ENCODE results near the gene SERPINH1.
A peak's percentile ranks its signal among the peaks of the same experiment; 100 is the strongest.

The SERPINH1 gene

GRCh38 chr11:75562048-75562835 lies at the start of gene SERPINH1:
Gene SERPINH1, plus strand, starts transcription at chr11:75562253. Its CDS starts 4,097 bp downstream, at chr11:75566350.
- H3K27ac ChIP-seq (ENCODE audit: low read depth, low read length): peak within 1 kb of the TSS; percentile 98
- H3K9ac ChIP-seq (ENCODE audit: low read depth in 1 of 2, low read length in 2 of 2): peak within 1 kb of the TSS; percentile 84 to 97
- peak within 1 kb of the TSS; percentile 93 to 97 for H3K4me3 ChIP-seq (ENCODE audit: low read depth in 1 of 2, low read length in 2 of 2)
- H3K9me3 ChIP-seq (ENCODE audit: control insufficient read depth in 1 of 2, low read length in 2 of 2): no peaks in the 10 kb centered on the region
- H3K27me3 ChIP-seq (ENCODE audit: control insufficient read depth in 1 of 2, insufficient read depth in 2 of 2, low read length in 2 of 2): no peaks in the 10 kb centered on the region
- H3K36me3 ChIP-seq (ENCODE audit: control insufficient read depth in 1 of 2, insufficient read depth in 2 of 2, low read length in 2 of 2): peaks cover 0 to 11% of the 10 kb centered on the region in 2 donors
- H3K4me1 ChIP-seq (ENCODE audit: control insufficient read depth in 1 of 2, insufficient read depth in 2 of 2, low read length in 2 of 2): peaks cover 31 to 59% of the 10 kb centered on the region in 2 donors

- no peak overlapping the region for H3K4me3 ChIP-seq (ENCODE audit: low read depth in 1 of 2, low read length in 2 of 2)
- peaks cover 6 to 14% of the 10 kb centered on the region in 2 donors for H3K4me1 ChIP-seq (ENCODE audit: control insufficient read depth in 1 of 2, insufficient read depth in 2 of 2, low read length in 2 of 2)
- no peak overlapping the region for H3K27ac ChIP-seq (ENCODE audit: low read depth, low read length)
These were observed 48.8 kb upstream of the SERPINH1 start for GRCh38 chr11:75513250-75513649.

GRCh38 chr11:75514596-75514995 lies 47.5 kb upstream of the SERPINH1 start:
- Histone ChIP-seq H3K36me3 (ENCODE audit: control insufficient read depth in 1 of 2, insufficient read depth in 2 of 2, low read length in 2 of 2) (no peaks in the 10 kb centered on the region), H3K4me1 (ENCODE audit: control insufficient read depth in 1 of 2, insufficient read depth in 2 of 2, low read length in 2 of 2) (peaks cover 0 to 10% of the 10 kb centered on the region in 2 donors), H3K4me3 (ENCODE audit: low read depth in 1 of 2, low read length in 2 of 2) (no peak overlapping the region), H3K9me3 (ENCODE audit: control insufficient read depth in 1 of 2, low read length in 2 of 2) (no peaks in the 10 kb centered on the region), H3K9ac (ENCODE audit: low read depth in 1 of 2, low read length in 2 of 2) (no peak overlapping the region), H3K27ac (ENCODE audit: low read depth, low read length) (no peak overlapping the region), H3K27me3 (ENCODE audit: control insufficient read depth in 1 of 2, insufficient read depth in 2 of 2, low read length in 2 of 2) (no peaks in the 10 kb centered on the region)

More at GRCh38 chr11:75513250-75513649, 48.8 kb upstream of the SERPINH1 start:
- H3K36me3 ChIP-seq (ENCODE audit: control insufficient read depth in 1 of 2, insufficient read depth in 2 of 2, low read length in 2 of 2): no peaks in the 10 kb centered on the region
- no peak overlapping the region for H3K9ac ChIP-seq (ENCODE audit: low read depth in 1 of 2, low read length in 2 of 2)
- no peaks in the 10 kb centered on the region for H3K9me3 ChIP-seq (ENCODE audit: control insufficient read depth in 1 of 2, low read length in 2 of 2)
- no peaks in the 10 kb centered on the region for H3K27me3 ChIP-seq (ENCODE audit: control insufficient read depth in 1 of 2, insufficient read depth in 2 of 2, low read length in 2 of 2)

GRCh38 chr11:75516140-75516539 lies 45.9 kb upstream of the SERPINH1 start:
- H3K4me1 ChIP-seq (ENCODE audit: control insufficient read depth in 1 of 2, insufficient read depth in 2 of 2, low read length in 2 of 2): peaks cover 0 to 10% of the 10 kb centered on the region in 2 donors
- H3K27ac ChIP-seq (ENCODE audit: low read depth, low read length): no peak overlapping the region
- no peaks in the 10 kb centered on the region for H3K9me3 ChIP-seq (ENCODE audit: control insufficient read depth in 1 of 2, low read length in 2 of 2)
- H3K4me3 ChIP-seq (ENCODE audit: low read depth in 1 of 2, low read length in 2 of 2): no peak overlapping the region
- no peak overlapping the region for H3K9ac ChIP-seq (ENCODE audit: low read depth in 1 of 2, low read length in 2 of 2)
- H3K36me3 ChIP-seq (ENCODE audit: control insufficient read depth in 1 of 2, insufficient read depth in 2 of 2, low read length in 2 of 2): no peaks in the 10 kb centered on the region
- no peaks in the 10 kb centered on the region for H3K27me3 ChIP-seq (ENCODE audit: control insufficient read depth in 1 of 2, insufficient read depth in 2 of 2, low read length in 2 of 2)

- no peak overlapping the region for H3K9ac ChIP-seq (ENCODE audit: low read depth in 1 of 2, low read length in 2 of 2)
- H3K27me3 ChIP-seq (ENCODE audit: control insufficient read depth in 1 of 2, insufficient read depth in 2 of 2, low read length in 2 of 2): no peaks in the 10 kb centered on the region
- no peak overlapping the region for H3K4me3 ChIP-seq (ENCODE audit: low read depth in 1 of 2, low read length in 2 of 2)
- H3K4me1 ChIP-seq (ENCODE audit: control insufficient read depth in 1 of 2, insufficient read depth in 2 of 2, low read length in 2 of 2): peaks cover 0 to 10% of the 10 kb centered on the region in 2 donors
- no peak overlapping the region for H3K27ac ChIP-seq (ENCODE audit: low read depth, low read length)
- no peaks in the 10 kb centered on the region for H3K9me3 ChIP-seq (ENCODE audit: control insufficient read depth in 1 of 2, low read length in 2 of 2)
- H3K36me3 ChIP-seq (ENCODE audit: control insufficient read depth in 1 of 2, insufficient read depth in 2 of 2, low read length in 2 of 2): no peaks in the 10 kb centered on the region
These were observed 45.2 kb upstream of the SERPINH1 start for GRCh38 chr11:75516886-75517285.

GRCh38 chr11:75518204-75518549 lies 43.9 kb upstream of the SERPINH1 start:
- Histone ChIP-seq H3K4me1 (ENCODE audit: control insufficient read depth in 1 of 2, insufficient read depth in 2 of 2, low read length in 2 of 2) (peaks cover 0 to 10% of the 10 kb centered on the region in 2 donors), H3K9ac (ENCODE audit: low read depth in 1 of 2, low read length in 2 of 2) (no peak overlapping the region), H3K4me3 (ENCODE audit: low read depth in 1 of 2, low read length in 2 of 2) (no peak overlapping the region), H3K36me3 (ENCODE audit: control insufficient read depth in 1 of 2, insufficient read depth in 2 of 2, low read length in 2 of 2) (no peaks in the 10 kb centered on the region), H3K27ac (ENCODE audit: low read depth, low read length) (no peak overlapping the region), H3K9me3 (ENCODE audit: control insufficient read depth in 1 of 2, low read length in 2 of 2) (no peaks in the 10 kb centered on the region), H3K27me3 (ENCODE audit: control insufficient read depth in 1 of 2, insufficient read depth in 2 of 2, low read length in 2 of 2) (no peaks in the 10 kb centered on the region)

GRCh38 chr11:75518771-75519653 lies 43.0 kb upstream of the SERPINH1 start:
- Histone ChIP-seq H3K9me3 (ENCODE audit: control insufficient read depth in 1 of 2, low read length in 2 of 2) (no peaks in the 10 kb centered on the region), H3K4me3 (ENCODE audit: low read depth in 1 of 2, low read length in 2 of 2) (no peak overlapping the region), H3K27ac (ENCODE audit: low read depth, low read length) (no peak overlapping the region), H3K36me3 (ENCODE audit: control insufficient read depth in 1 of 2, insufficient read depth in 2 of 2, low read length in 2 of 2) (no peaks in the 10 kb centered on the region), H3K27me3 (ENCODE audit: control insufficient read depth in 1 of 2, insufficient read depth in 2 of 2, low read length in 2 of 2) (no peaks in the 10 kb centered on the region), H3K9ac (ENCODE audit: low read depth in 1 of 2, low read length in 2 of 2) (no peak overlapping the region), H3K4me1 (ENCODE audit: control insufficient read depth in 1 of 2, insufficient read depth in 2 of 2, low read length in 2 of 2) (peaks cover 0 to 11% of the 10 kb centered on the region in 2 donors)

- Histone ChIP-seq H3K4me3 (ENCODE audit: low read depth in 1 of 2, low read length in 2 of 2) (no peak overlapping the region), H3K9ac (ENCODE audit: low read depth in 1 of 2, low read length in 2 of 2) (no peak overlapping the region), H3K36me3 (ENCODE audit: control insufficient read depth in 1 of 2, insufficient read depth in 2 of 2, low read length in 2 of 2) (no peaks in the 10 kb centered on the region), H3K4me1 (ENCODE audit: control insufficient read depth in 1 of 2, insufficient read depth in 2 of 2, low read length in 2 of 2) (peaks cover 0 to 24% of the 10 kb centered on the region in 2 donors), H3K9me3 (ENCODE audit: control insufficient read depth in 1 of 2, low read length in 2 of 2) (no peaks in the 10 kb centered on the region), H3K27me3 (ENCODE audit: control insufficient read depth in 1 of 2, insufficient read depth in 2 of 2, low read length in 2 of 2) (peaks cover 0 to 5% of the 10 kb centered on the region in 2 donors), H3K27ac (ENCODE audit: low read depth, low read length) (no peak overlapping the region)
These were observed 41.4 kb upstream of the SERPINH1 start for GRCh38 chr11:75520688-75521087.

GRCh38 chr11:75522286-75523044 lies 39.6 kb upstream of the SERPINH1 start:
- Histone ChIP-seq H3K9ac (ENCODE audit: low read depth in 1 of 2, low read length in 2 of 2) (no peak overlapping the region), H3K27ac (ENCODE audit: low read depth, low read length) (no peak overlapping the region)

More at GRCh38 chr11:75522286-75523044, 39.6 kb upstream of the SERPINH1 start:
- Histone ChIP-seq H3K4me1 (ENCODE audit: control insufficient read depth in 1 of 2, insufficient read depth in 2 of 2, low read length in 2 of 2) (peaks cover 0 to 27% of the 10 kb centered on the region in 2 donors), H3K9me3 (ENCODE audit: control insufficient read depth in 1 of 2, low read length in 2 of 2) (no peaks in the 10 kb centered on the region), H3K4me3 (ENCODE audit: low read depth in 1 of 2, low read length in 2 of 2) (no peak overlapping the region), H3K27me3 (ENCODE audit: control insufficient read depth in 1 of 2, insufficient read depth in 2 of 2, low read length in 2 of 2) (peaks cover 0 to 5% of the 10 kb centered on the region in 2 donors), H3K36me3 (ENCODE audit: control insufficient read depth in 1 of 2, insufficient read depth in 2 of 2, low read length in 2 of 2) (no peaks in the 10 kb centered on the region)
